ENCODE results near the gene CFHR2. TPM values are rescaled to one million over a fixed set of nuclear protein-coding genes. Genes with fewer than 3 reads are reported as not detected.
"Not testable (repeated sequence)": the region's sequence is repeated elsewhere in the genome, so short reads cannot be mapped to it uniquely, and the experiment has no call there.

CFHR2 gene
- not detected for polyA plus RNA-seq (ENCODE audit: insufficient read length)
- long read RNA-seq, donor 1: 0 reads
- long read RNA-seq, donor 2: 0 reads
- long read RNA-seq, donor 3: 0 reads
- long read RNA-seq, donor 4: 0 reads
- long read RNA-seq, donor 5: 0 reads
- long read RNA-seq, donor 6: 0 reads
- long read RNA-seq, donor 7: 0 reads
- long read RNA-seq, donor 8: 0 reads

DNA sequence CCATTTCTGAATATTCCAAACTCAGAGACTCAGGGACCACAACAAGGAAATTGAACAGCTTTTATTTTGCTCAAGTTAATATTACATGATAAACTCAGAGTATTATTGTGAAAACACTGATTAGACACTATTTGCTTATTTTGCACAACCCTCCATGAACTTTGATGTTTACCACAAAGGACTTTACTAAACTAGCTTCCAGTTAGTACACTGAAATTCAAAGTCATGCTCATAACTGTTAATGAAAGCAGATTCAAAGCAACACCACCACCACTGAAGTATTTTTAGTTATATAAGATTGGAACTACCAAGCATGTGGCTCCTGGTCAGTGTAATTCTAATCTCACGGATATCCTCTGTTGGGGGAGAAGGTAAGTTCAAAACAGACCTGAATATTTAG, at the start of gene CFHR2:
CFHR2 (plus strand) TSS at position 171 of the 400 bp plus-strand sequence; CDS start at position 314, 143 bp downstream.
- not testable (repeated sequence) for DNase-seq

DNA sequence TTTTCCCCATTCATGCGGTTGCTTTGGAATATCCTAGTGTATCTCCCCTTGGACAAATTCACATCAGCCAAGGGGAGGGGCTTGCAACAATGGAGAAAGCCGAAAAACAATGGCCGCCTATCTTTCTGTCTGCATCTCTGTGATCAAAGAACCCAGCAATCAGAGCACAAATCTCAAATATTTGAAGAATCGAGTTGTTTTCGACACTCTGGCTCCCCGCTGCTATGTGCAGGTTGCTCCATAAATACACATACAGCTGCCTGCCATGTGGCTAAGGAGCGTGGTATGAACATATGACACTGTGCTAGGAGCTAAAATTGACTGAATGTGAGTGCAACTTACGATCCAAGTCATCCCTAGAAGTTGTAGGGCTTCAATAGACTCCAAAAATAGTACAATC, 47.2 kb upstream of the CFHR2 start:
- no peak for DNase-seq

- DNase-seq: no peak
Measured at GRCh38 chr1:196897158-196897828, 46.2 kb upstream of the CFHR2 start.

- no peak for DNase-seq
Measured at GRCh38 chr1:196902344-196902743, 41.2 kb upstream of the CFHR2 start.

DNA sequence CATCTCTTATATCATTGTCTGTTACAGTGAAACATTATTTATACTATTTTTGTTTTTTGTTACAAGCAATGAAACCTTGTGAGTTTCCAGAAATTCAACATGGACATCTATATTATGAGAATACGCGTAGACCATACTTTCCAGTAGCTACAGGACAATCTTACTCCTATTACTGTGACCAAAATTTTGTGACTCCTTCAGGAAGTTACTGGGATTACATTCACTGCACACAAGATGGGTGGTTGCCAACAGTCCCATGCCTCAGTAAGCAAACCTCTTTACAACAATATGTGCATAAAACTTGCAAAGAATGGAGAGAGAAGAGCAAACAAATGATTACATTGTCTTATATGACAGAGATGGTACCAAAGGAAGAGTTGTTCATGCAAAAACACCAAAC, 33.3 kb upstream of the CFHR2 start:
- no peak for DNase-seq

GRCh38 chr1:196912283-196912682, 31.3 kb upstream of the CFHR2 start:
- DNase-seq: not testable (repeated sequence)

DNA sequence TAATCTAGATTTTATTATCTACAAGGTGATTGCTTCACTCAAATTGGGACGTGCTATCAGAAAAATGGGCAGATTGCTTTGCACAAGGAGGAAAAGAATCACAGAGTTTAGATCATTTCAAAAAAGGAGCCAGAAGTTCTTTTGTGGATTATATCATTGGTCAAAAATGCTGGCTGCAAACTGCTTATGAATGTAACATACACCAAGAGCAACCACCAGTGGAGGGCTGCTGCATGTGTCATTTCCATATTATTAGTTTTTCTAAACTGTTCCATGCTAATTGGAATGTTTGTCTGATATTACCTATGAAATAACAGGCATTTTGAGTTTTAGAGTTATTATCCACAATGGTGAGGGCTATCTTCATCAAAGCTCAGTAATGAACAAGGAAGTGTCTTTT, 16.7 kb upstream of the CFHR2 start:
- not testable (repeated sequence) for DNase-seq

DNA sequence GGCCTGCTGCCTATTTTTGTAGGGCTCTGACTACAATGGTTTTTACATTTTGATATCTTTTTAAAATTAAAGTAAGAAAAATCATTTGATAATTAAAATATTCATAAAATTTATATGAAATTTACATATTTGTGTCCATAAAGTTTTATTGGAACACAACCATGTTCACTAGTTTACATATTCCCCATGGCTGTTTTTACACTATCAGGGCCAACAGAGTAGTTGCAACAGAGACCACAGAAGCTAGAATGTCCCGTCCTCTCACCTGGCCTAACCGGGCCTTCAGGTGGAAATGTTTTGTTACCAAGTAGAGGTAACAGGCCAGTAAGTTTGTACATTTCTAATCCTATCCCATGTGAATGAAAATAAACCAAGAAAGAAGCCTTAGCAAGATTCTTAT, 10.7 kb upstream of the CFHR2 start:
- DNase-seq: not testable (repeated sequence)

- no peak for DNase-seq
Measured at GRCh38 chr1:196933531-196934189, 9.9 kb upstream of the CFHR2 start.

GRCh38 chr1:196941474-196941873, 2.1 kb upstream of the CFHR2 start:
- not testable (repeated sequence) for DNase-seq

DNA sequence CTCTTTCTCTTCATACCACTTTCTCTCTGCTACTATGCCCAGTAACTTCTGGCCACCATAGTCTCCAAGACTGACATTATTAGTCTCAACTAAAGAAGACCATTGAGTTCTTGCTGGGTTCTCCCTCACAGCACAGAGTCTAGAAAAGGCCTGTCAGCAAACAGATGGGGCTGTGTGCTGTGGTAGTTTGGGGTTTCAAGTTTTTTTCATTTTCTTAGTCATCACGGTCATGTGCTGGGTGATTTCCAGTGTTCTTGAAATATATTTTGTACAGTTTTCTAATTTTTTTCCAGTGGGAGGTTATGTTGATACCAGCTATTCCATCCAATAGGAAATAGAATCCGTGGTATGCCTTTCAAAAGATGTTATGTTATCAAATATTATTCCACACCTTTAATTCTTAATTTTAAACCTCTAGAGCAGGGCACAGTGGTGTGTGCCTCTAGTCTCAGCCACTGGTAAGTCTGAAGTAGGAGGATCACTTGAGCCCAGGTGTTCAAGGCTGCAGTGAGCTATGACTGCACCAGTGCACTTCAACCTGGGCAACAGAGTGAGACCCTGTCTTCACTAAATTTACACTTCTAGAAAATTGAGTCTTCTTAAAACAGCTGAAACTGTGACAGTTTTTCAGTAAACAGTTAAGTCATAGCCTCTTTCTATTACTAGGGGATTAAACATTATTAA, 8.3 kb downstream of the CFHR2 start:
- DNase-seq: no peak

- DNase-seq: no peak
Measured at GRCh38 chr1:196954778-196955177, 11.2 kb downstream of the CFHR2 start.

DNA sequence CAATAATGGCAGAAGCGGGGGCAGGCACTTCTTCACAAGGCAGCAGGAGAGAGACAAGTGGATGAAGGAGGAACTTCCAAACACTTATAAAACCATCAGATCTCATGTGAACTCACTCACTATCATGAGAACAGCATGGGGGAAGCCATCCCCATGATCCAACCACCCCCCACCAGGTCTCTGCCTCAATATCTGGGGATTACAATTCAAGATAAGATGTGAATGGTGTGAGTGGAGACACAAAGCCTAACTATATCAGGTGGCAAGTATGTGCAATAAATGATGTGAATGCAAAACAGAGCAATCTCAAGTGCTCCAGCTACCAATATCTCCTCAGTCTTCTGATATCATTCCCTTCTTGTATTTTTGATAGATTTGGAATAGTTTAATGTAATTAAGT, 12.4 kb downstream of the CFHR2 start:
- no peak for DNase-seq

DNA sequence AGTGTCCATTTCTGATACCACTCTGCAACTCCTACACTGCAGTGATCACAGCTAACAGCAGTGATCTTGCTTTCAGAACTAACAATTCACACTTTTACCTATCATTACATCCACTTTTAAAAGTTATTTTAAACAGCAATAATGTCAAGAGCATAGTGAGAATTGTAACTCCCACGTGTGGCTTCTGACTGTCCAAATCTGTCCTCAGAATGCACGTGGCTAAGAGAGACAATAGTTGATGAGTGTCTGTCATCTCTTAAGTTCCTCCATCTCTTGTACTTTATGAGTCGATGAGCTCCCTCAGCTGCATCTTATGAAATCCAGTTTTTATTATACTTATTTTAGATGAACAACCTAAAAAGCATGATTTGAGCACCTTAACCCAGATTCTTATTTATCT, 17.3 kb downstream of the CFHR2 start:
- DNase-seq: no peak

DNA sequence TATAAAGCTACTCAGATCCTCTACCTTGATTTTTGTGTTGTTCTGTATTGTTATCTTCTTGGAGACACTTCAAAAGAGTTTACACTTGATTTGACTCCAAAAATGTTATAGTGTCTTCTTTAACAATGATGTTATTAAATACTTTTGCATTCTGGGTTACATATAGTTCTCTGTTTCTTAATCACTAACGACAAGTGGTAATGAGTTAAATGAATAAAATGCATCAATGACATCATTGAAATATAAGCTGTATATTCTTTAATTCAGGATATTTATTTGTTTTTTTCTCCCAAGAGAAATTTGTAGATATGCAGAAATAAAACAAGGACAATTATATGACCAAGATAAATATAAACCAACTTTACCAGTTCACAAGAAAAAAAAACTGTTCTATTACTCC, 26.6 kb downstream of the CFHR2 start:
- no peak for DNase-seq

DNA sequence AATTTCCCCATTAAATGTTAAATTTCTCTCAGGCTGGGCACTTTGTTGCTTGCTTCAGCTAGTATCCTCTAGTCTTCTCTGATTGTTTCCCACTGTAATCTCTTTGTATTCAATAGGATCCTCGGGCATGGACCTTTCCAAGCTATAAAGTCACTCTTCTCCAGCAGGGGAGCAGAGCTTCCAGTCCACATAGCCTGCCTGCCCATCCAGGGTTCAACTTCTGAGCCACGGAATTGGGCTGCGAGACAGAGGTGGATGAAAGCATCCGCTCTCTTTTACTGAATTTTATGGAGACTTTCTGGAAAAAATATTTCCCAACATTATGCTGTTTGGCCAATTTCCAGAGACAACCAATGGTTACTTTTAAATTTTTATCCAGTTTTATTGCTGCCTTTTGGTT, 32.7 kb downstream of the CFHR2 start:
- no peak for DNase-seq

DNA sequence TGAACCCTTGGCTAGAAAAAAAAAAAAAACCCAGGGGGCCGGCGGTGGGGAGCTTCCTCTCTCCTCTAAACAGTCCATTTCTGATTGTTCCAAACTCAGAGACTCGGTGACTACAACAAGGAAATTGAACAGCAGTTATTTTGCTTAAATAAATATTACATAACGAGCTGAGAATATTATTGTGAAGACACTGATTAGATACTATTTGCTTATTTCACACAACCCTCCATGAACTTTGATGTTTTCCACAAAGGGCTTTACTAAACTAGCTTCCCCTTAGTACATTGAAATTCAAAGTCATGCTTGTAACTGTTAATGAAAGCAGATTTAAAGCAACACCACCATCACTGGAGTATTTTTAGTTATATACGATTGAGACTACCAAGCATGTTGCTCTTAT, 33.7 kb downstream of the CFHR2 start, which contains the start of gene CFHR5:
CFHR5 (plus strand) TSS at position 279 of the 400 bp plus-strand sequence; CDS start at position 388, 109 bp downstream.
- DNase-seq: no peak

GRCh38 chr1:196980859-196981258, 37.3 kb downstream of the CFHR2 start:
- DNase-seq: no peak

GRCh38 chr1:196982247-196982646, 38.7 kb downstream of the CFHR2 start:
- DNase-seq: not testable (repeated sequence)

GRCh38 chr1:196991919-196992651, 48.5 kb downstream of the CFHR2 start:
- DNase-seq: peak; percentile 29

- no peak for DNase-seq
Measured at GRCh38 chr1:196993916-196994315, 50.4 kb downstream of the CFHR2 start.

DNA sequence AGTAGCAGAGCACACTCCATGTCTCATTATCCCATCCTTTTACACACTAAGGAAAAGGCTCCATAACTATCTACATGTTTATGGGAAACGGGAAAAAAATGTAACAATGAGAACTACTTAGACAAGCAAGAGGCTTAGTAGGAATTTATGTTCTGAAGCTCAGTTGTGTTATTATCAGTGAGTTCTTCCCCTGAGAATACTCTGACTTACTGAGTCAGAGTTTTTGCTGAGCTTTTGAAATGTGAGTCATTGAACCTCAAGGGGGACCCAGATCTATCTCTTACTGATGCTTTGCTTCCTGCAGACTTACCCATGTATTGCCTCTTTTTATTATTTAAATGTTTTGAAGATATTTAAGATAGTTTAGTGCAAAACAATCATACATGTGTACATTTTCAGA, 53.9 kb downstream of the CFHR2 start:
- DNase-seq: no peak
